Panc1 (cell line): Measurements from ENCODE around the gene ZMYM3.

Experiments used
- CTCF ChIP-seq: fragments of 450-650 bp; IDR thresholded peaks from 2 replicates; pipeline ENCODE4 v1.5.1; 2017; ENCODE audit warnings: mild to moderate bottlenecking
- POLR2AphosphoS5 ChIP-seq: IDR thresholded peaks from 2 replicates; pipeline ENCODE4 v1.6.1; 2012; ENCODE audit warnings: mild to moderate bottlenecking, low read depth, low read length, moderate library complexity
- REST ChIP-seq, 2 experiments: IDR thresholded peaks; 2 replicates each; pipeline ENCODE4 v1.6.1; 2011 to 2012; ENCODE audit warnings: low read depth in 2 of 2, control low read depth in 1 of 2, low read length in 1 of 2, mild to moderate bottlenecking in 1 of 2, moderate library complexity in 1 of 2; ENCODE audit not compliant: insufficient read depth in 1 of 2

- TF ChIP-seq REST (IDR thresholded peaks at IDR 0.05; ENCODE audit: insufficient read depth in 1 of 2, low read depth in 2 of 2, low read length in 1 of 2) (no peak), CTCF (no peak), POLR2AphosphoS5 (no peak)
Observed at GRCh38 chrX:71217298-71217697, 36.6 kb downstream of the ZMYM3 start.
